Thyroid gland (tissue), 4 donors: ENCODE data around the gene HENMT1. TPM values are rescaled to one million over a fixed set of nuclear protein-coding genes. Genes with fewer than 3 reads are reported as not detected.

Experiments used
- DNase-seq, 2 donors: peaks; one replicate each; pipeline ENCODE4 v3.0.0-alpha.2; 2019
- H3K27ac ChIP-seq, 3 donors: fragments of 200-600 bp; sonication (generic); 1 replicate in 2 of 3; 2 replicates in 1 of 3; pipeline ENCODE4 v1.5.1; 2016 to 2019; ENCODE audit warnings: mild to moderate bottlenecking in 1 of 3, moderate library complexity in 1 of 3
- H3K27me3 ChIP-seq: fragments of 200-600 bp; sonication (generic); one replicate; pipeline ENCODE4 v1.5.1; 2019
- H3K36me3 ChIP-seq, 2 donors: fragments of 200-600 bp; sonication (generic); one replicate each; pipeline ENCODE4 v1.5.1; 2016 to 2019
- H3K4me1 ChIP-seq, 2 donors: fragments of 200-600 bp; sonication (generic); one replicate each; pipeline ENCODE4 v1.5.1; 2017 to 2019
- H3K4me3 ChIP-seq, 3 donors: fragments of 200-600 bp; sonication (generic); replicated peaks in 1 of 3; 1 replicate in 2 of 3; 2 replicates in 1 of 3; pipeline ENCODE4 v1.5.1; 2016; ENCODE audit warnings: mild to moderate bottlenecking in 1 of 3
- H3K9me3 ChIP-seq: fragments of 200-600 bp; sonication (generic); one replicate; pipeline ENCODE4 v1.5.1; 2017
- CTCF ChIP-seq, 6 experiments: fragments of 200-600 bp in 3 of 6; fragments of 450-650 bp in 3 of 6; sonication (generic) in 3 of 6; IDR thresholded peaks; one replicate each; pipeline ENCODE4 v1.5.1; 2016 to 2019; ENCODE audit warnings: antibody characterized with exemption in 6 of 6, mild to moderate bottlenecking in 2 of 6, inconsistent platforms in 1 of 6, moderate library complexity in 1 of 6
- POLR2A ChIP-seq, 2 donors: fragments of 450-650 bp; IDR thresholded peaks; one replicate each; pipeline ENCODE4 v1.6.1; 2017; ENCODE audit warnings: antibody characterized with exemption in 2 of 2, mild to moderate bottlenecking in 2 of 2, moderate library complexity in 1 of 2
- WGBS, 2 donors: methylation state at CpG; one replicate each; pipeline ENCODE4 v1.1.5; 2017; 5-methylcytosine and 5-hydroxymethylcytosine counted together
- intact Hi-C: fragments of 100-400 bp; cut with DNase I; formaldehyde crosslinking; loops from one replicate; pipeline ENCODE4 v1.15.1; 2023
- total RNA-seq, 4 donors: library from RNA; depleted of rRNA; stranded (reverse); fragments of >200 nt; gene quantifications; one replicate each; pipeline ENCODE4 v1.2.3, GENCODE V29; 2016

Gene HENMT1
- total RNA-seq, 4 donors from 2014 or later = 1.5 to 7.3 (median 3.2) TPM

- no peak for DNase-seq
- no peak overlapping the region for H3K27ac ChIP-seq
- H3K9me3 ChIP-seq = no peaks in the 10 kb centered on the region
- H3K4me1 ChIP-seq = no peaks in the 10 kb centered on the region
- no peak overlapping the region for H3K4me3 ChIP-seq
- TF ChIP-seq CTCF (IDR thresholded peaks at IDR 0.05) (no peak), POLR2A (IDR thresholded peaks at IDR 0.05) (no peak)
- WGBS, 2 donors = 97 to 100% methylated on average over 1 of the region's 1 CpG
- H3K36me3 ChIP-seq = no peaks in the 10 kb centered on the region
- H3K27me3 ChIP-seq = no peaks in the 10 kb centered on the region
- intact Hi-C loops = no loop called here
These were observed 62.6 kb downstream of the HENMT1 start for GRCh38 chr1:108598340-108598739.

Other genes with a start within 250 kb of the HENMT1 start
- gene NBPF6, start 210.8 kb downstream of the HENMT1 start, total RNA-seq = not detected
- 10 to 100 TPM in 1 of 4 donors, 1 to 10 TPM in 3; 7.4 to 11.8 (median 8.2) TPM for gene EEIG2, start 101.0 kb downstream of the HENMT1 start, total RNA-seq
- 10 to 100 TPM; 25.0 to 41.0 (median 29.8) TPM for gene PRPF38B, start 31.2 kb upstream of the HENMT1 start, total RNA-seq
- gene FNDC7, start 51.8 kb upstream of the HENMT1 start, total RNA-seq = not detected
- gene STXBP3, start 85.6 kb upstream of the HENMT1 start, total RNA-seq = 100 to 1,000 TPM in 3 of 4 donors, 10 to 100 TPM in 1; 82.6 to 223 (median 100) TPM
- 1 to 10 TPM in 1 of 4 donors, not detected in 3; 6.2 TPM for gene AKNAD1, start 196.0 kb upstream of the HENMT1 start, total RNA-seq
- gene GPSM2, start 215.9 kb upstream of the HENMT1 start, total RNA-seq = 10 to 100 TPM in 1 of 4 donors, 1 to 10 TPM in 3; 1.3 to 15.5 (median 6.1) TPM